HL-60/S4 (cell line): Measurements from ENCODE around the gene PLEKHJ1.
"Not testable (repeated sequence)": the region's sequence is repeated elsewhere in the genome, so short reads cannot be mapped to it uniquely, and the experiment has no call there.

Experiments
- in situ Hi-C: fragments of 300-500 bp; cut with MboI; formaldehyde crosslinking; loops from 2 replicates; pipeline ENCODE4 v1.14.3; 2022; ENCODE audit warnings: low sequenced_read_pairs

The PLEKHJ1 gene

GRCh38 chr19:2236314-2237050, at the start of gene PLEKHJ1, which contains the start of gene SF3A2:
Gene PLEKHJ1, minus strand, starts transcription at chr19:2236329. Its CDS starts 81 bp downstream, at chr19:2236248.
Gene SF3A2, plus strand, starts transcription at chr19:2236824. Its CDS starts 6,595 bp downstream, at chr19:2243419.
- in situ Hi-C loops = no loop called here

GRCh38 chr19:2283835-2284507, 47.8 kb upstream of the PLEKHJ1 start:
- in situ Hi-C loops = no loop called here

- in situ Hi-C loops = no loop called here
Observed at GRCh38 chr19:2282862-2283237, 46.7 kb upstream of the PLEKHJ1 start.

GRCh38 chr19:2282062-2282861, 46.1 kb upstream of the PLEKHJ1 start, which contains the start of gene PEAK3:
Gene PEAK3, minus strand, starts transcription at chr19:2282175. Its CDS starts 1,244 bp downstream, at chr19:2280931.
- in situ Hi-C loops = no loop called here

GRCh38 chr19:2281265-2282061, 45.3 kb upstream of the PLEKHJ1 start:
- in situ Hi-C loops = not testable (repeated sequence)

GRCh38 chr19:2280633-2281264, 44.6 kb upstream of the PLEKHJ1 start:
- in situ Hi-C loops = no loop called here

GRCh38 chr19:2278459-2279158, 42.5 kb upstream of the PLEKHJ1 start:
- in situ Hi-C loops = no loop called here

GRCh38 chr19:2277138-2277537, 41.0 kb upstream of the PLEKHJ1 start:
- in situ Hi-C loops = no loop called here

GRCh38 chr19:2276429-2276986, 40.4 kb upstream of the PLEKHJ1 start:
- in situ Hi-C loops = no loop called here

- in situ Hi-C loops = no loop called here
Observed at GRCh38 chr19:2275588-2276428, 39.7 kb upstream of the PLEKHJ1 start.

GRCh38 chr19:2274931-2275535, 38.9 kb upstream of the PLEKHJ1 start:
- in situ Hi-C loops = no loop called here

- in situ Hi-C loops = no loop called here
Observed at GRCh38 chr19:2274185-2274711, 38.1 kb upstream of the PLEKHJ1 start.

- in situ Hi-C loops = no loop called here
Observed at GRCh38 chr19:2273356-2274184, 37.4 kb upstream of the PLEKHJ1 start.

GRCh38 chr19:2271234-2272103, 35.3 kb upstream of the PLEKHJ1 start:
- in situ Hi-C loops = no loop called here

GRCh38 chr19:2270423-2271233, 34.5 kb upstream of the PLEKHJ1 start:
- in situ Hi-C loops = no loop called here
